Stimulated activated CD4-positive, alpha-beta T cell treated with anti-CD3 and anti-CD28 coated beads, Interleukin-1b, Interleukin-23, amount 100 ng/mL, for 48 hours (primary cell): ENCODE results near the gene SELENON.

Source experiments
- DNase-seq: peaks from one replicate; pipeline ENCODE4 v3.0.0-alpha.2; 2020

SELENON gene

GRCh38 chr1:25866288-25866687 is 66.3 kb downstream of the SELENON start:
- no peak for DNase-seq

- no peak for DNase-seq
Observed at GRCh38 chr1:25867210-25867991, 67.4 kb downstream of the SELENON start.
